SK-N-SH treated with all-trans-retinoic acid at 6 μM for 48 hours (cell line): ENCODE results near the gene GTPBP8.

Experiments
- ATAC-seq: fragments of 200-7000 bp; cut with Tn5 transposase; 3 replicates; pipeline ENCODE4 v1.9.1; 2020; ENCODE audit warnings: mild to moderate bottlenecking, moderate library complexity
- ARNTL ChIP-seq: fragments of 450-650 bp; formaldehyde crosslinking; IDR thresholded peaks from 2 replicates; pipeline ENCODE4 v1.5.0; 2020; ENCODE audit warnings: low read depth, mild to moderate bottlenecking, moderate library complexity, borderline replicate concordance
- BACH2 ChIP-seq: fragments of 250-450 bp; sonication (Bioruptor Pico); IDR thresholded peaks from 2 replicates; pipeline ENCODE4 v1.9.0; 2021; ENCODE audit warnings: mild to moderate bottlenecking, borderline replicate concordance
- CSDC2 ChIP-seq: fragments of 250-450 bp; sonication (Bioruptor Pico); IDR thresholded peaks from 2 replicates; pipeline ENCODE4 v1.5.0; 2020; ENCODE audit warnings: mild to moderate bottlenecking, moderate library complexity
- CSRNP3 ChIP-seq: fragments of 250-450 bp; sonication (Bioruptor Pico); IDR thresholded peaks from 2 replicates; pipeline ENCODE4 v1.5.1; 2021; ENCODE audit warnings: mild to moderate bottlenecking, moderate library complexity
- ESRRG ChIP-seq: fragments of 250-450 bp; sonication (Bioruptor Pico); IDR thresholded peaks from 2 replicates; pipeline ENCODE4 v1.6.1; 2021; ENCODE audit warnings: mild to moderate bottlenecking
- GLIS3 ChIP-seq: fragments of 250-450 bp; sonication (Bioruptor Pico); IDR thresholded peaks from 2 replicates; pipeline ENCODE4 v1.5.0; 2020; ENCODE audit warnings: mild to moderate bottlenecking, moderate library complexity
- ISL1 ChIP-seq: fragments of 250-450 bp; sonication (Bioruptor Pico); IDR thresholded peaks from 2 replicates; pipeline ENCODE4 v2.1.2; 2022; ENCODE audit warnings: mild to moderate bottlenecking, moderate library complexity
- OSR1 ChIP-seq: fragments of 250-450 bp; sonication (Bioruptor Pico); IDR thresholded peaks from 2 replicates; pipeline ENCODE4 v1.8.0; 2022; ENCODE audit warnings: moderate library complexity, mild to moderate bottlenecking, inconsistent platforms
- PPARA ChIP-seq: fragments of 250-450 bp; sonication (Bioruptor Pico); IDR thresholded peaks from 2 replicates; pipeline ENCODE4 v1.5.0; 2020; ENCODE audit warnings: mild to moderate bottlenecking, borderline replicate concordance
- RARB ChIP-seq: fragments of 250-450 bp; sonication (Bioruptor Pico); IDR thresholded peaks from 2 replicates; pipeline ENCODE4 v1.8.0; 2021; ENCODE audit warnings: mild to moderate bottlenecking, moderate library complexity
- SNAI2 ChIP-seq: fragments of 250-450 bp; sonication (Bioruptor Pico); IDR thresholded peaks from 2 replicates; pipeline ENCODE4 v1.5.0; 2020; ENCODE audit warnings: mild to moderate bottlenecking, moderate library complexity
- TCF4 ChIP-seq: fragments of 250-450 bp; sonication (Bioruptor Pico); IDR thresholded peaks from 2 replicates; pipeline ENCODE4 v1.8.0; 2021; ENCODE audit warnings: mild to moderate bottlenecking, moderate library complexity, borderline replicate concordance
- TOX ChIP-seq: fragments of 250-450 bp; sonication (Bioruptor Pico); IDR thresholded peaks from 2 replicates; pipeline ENCODE4 v1.8.0; 2021; ENCODE audit warnings: mild to moderate bottlenecking, moderate library complexity, borderline replicate concordance
- ZC3H10 ChIP-seq: fragments of 250-450 bp; sonication (Bioruptor Pico); IDR thresholded peaks from 2 replicates; pipeline ENCODE4 v1.5.1; 2021; ENCODE audit warnings: mild to moderate bottlenecking, moderate library complexity
- ZFP3 ChIP-seq: fragments of 250-450 bp; sonication (Bioruptor Pico); IDR thresholded peaks from 2 replicates; pipeline ENCODE4 v1.5.0; 2020; ENCODE audit warnings: mild to moderate bottlenecking, moderate library complexity
- ZNF565 ChIP-seq: fragments of 450-650 bp; formaldehyde crosslinking; conservative IDR thresholded peaks from 2 replicates; pipeline ENCODE4 v1.5.0; 2020; ENCODE audit warnings: low read depth, mild to moderate bottlenecking, moderate library complexity
- ZNF70 ChIP-seq: fragments of 450-650 bp; formaldehyde crosslinking; IDR thresholded peaks from 2 replicates; pipeline ENCODE4 v1.5.0; 2020; ENCODE audit warnings: mild to moderate bottlenecking, moderate library complexity
- ZNF8 ChIP-seq: fragments of 450-650 bp; formaldehyde crosslinking; IDR thresholded peaks from 2 replicates; pipeline ENCODE4 v1.5.0; 2020; ENCODE audit warnings: mild to moderate bottlenecking, moderate library complexity
- TF ChIP-seq, protein P1 (sequence below): fragments of 250-450 bp; sonication (Bioruptor Pico); IDR thresholded peaks from 2 replicates; pipeline ENCODE4 v1.8.0; 2020; ENCODE audit warnings: mild to moderate bottlenecking, moderate library complexity, borderline replicate concordance
- TF ChIP-seq, protein P2 (sequence below): fragments of 250-450 bp; sonication (Bioruptor Pico); IDR thresholded peaks from 2 replicates; pipeline ENCODE4 v1.5.1; 2020; ENCODE audit warnings: low read depth, mild to moderate bottlenecking, moderate library complexity
- TF ChIP-seq, protein P3 (sequence below): fragments of 250-450 bp; sonication (Bioruptor Pico); IDR thresholded peaks from 2 replicates; pipeline ENCODE4 v1.5.0; 2020; ENCODE audit warnings: mild to moderate bottlenecking, moderate library complexity
- TF ChIP-seq, protein P4 (sequence below): fragments of 250-450 bp; sonication (Bioruptor Pico); IDR thresholded peaks from 2 replicates; pipeline ENCODE4 v1.8.0; 2021; ENCODE audit warnings: low read depth, mild to moderate bottlenecking, moderate library complexity, borderline replicate concordance

GTPBP8 gene

DNA sequence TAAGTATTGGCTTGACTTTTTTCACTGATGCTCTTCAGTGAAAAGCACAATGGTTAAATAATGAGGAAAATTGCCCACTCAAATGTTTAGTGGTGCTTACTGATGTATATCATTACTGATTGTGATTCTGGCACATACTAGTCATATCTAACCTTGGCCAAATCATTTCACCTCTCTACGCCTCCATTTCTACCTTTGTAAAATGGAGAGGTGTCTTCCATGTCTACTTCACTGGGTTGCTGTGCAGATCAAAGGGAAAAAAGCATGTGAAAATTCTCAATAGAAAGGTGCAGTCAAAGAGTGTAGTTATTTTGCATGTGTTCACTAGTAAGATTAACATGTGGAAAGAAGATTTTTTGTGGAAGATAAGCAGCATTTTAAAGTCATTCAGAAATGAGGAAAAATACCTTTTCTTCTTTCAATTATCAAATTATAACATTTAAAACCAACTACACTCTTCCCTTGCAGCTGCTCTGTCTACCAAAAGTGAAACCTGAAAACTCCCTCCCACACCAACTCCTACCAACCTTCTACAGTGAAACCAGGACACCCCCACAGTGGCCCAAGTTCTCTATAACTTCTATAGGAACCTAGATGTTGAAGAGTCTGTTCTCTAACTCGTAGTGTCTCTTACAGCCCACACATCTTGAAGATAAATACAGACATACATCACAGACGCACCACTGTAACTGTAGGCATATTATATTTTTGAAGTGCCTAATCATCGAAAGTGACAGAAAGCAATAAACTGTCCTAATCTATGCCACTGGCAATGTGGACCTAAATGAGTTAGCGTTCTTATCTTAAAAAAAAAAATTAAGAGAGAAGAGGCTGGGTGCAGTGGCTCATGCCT is 17.2 kb upstream of the GTPBP8 start:
- ATAC-seq, result no peak
- TF ChIP-seq ZNF8 (CRISPR knock-in tag) (no peak), OSR1 (CRISPR knock-in tag) (no peak), TCF4 (CRISPR knock-in tag) (no peak), TOX (CRISPR knock-in tag) (no peak), GLIS3 (CRISPR knock-in tag) (no peak), ZNF565 (CRISPR knock-in tag) (no peak), ZFP3 (no peak), SNAI2 (CRISPR knock-in tag) (no peak), PPARA (no peak)

DNA sequence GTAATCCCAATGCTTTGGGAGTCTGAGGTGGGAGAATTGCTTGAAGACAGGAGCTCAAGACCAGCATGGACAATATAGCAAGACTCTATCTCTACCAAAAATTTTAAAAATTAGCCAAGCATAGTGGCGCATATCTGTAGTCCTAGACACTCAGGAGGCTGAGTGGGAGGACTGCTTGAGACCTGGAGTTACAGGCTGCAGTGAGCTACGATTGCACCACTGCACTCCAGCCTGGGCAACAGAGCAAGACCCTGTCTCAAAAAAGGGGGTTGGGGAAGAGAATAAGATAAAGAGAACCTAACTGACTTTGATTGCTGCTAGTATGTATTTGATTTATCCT is 16.6 kb upstream of the GTPBP8 start:
- ATAC-seq, result no peak

GRCh38 chr3:112974894-112975293 is 15.9 kb upstream of the GTPBP8 start, which contains the start of gene CD200R1:
Gene CD200R1 (minus strand): TSS chr3:112975103. CDS start chr3:112974857, 246 bp downstream.
- ATAC-seq, result no peak
- no peak for TF ChIP-seq PPARA
- TF ChIP-seq BACH2 (CRISPR knock-in tag), result no peak
- no peak for TF ChIP-seq ZNF565 (CRISPR knock-in tag)
- TF ChIP-seq ARNTL, result no peak
- no peak for TF ChIP-seq OSR1 (CRISPR knock-in tag)
- TF ChIP-seq CSRNP3 (CRISPR knock-in tag), result no peak
- no peak for TF ChIP-seq ISL1
- TF ChIP-seq ESRRG (CRISPR knock-in tag), result no peak
- TF ChIP-seq CSDC2 (CRISPR knock-in tag), result no peak
- TF ChIP-seq, protein P1, sequence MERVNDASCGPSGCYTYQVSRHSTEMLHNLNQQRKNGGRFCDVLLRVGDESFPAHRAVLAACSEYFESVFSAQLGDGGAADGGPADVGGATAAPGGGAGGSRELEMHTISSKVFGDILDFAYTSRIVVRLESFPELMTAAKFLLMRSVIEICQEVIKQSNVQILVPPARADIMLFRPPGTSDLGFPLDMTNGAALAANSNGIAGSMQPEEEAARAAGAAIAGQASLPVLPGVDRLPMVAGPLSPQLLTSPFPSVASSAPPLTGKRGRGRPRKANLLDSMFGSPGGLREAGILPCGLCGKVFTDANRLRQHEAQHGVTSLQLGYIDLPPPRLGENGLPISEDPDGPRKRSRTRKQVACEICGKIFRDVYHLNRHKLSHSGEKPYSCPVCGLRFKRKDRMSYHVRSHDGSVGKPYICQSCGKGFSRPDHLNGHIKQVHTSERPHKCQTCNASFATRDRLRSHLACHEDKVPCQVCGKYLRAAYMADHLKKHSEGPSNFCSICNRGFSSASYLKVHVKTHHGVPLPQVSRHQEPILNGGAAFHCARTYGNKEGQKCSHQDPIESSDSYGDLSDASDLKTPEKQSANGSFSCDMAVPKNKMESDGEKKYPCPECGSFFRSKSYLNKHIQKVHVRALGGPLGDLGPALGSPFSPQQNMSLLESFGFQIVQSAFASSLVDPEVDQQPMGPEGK (CRISPR knock-in tag), result no peak
- TF ChIP-seq RARB, result no peak
- no peak for TF ChIP-seq ZNF70 (CRISPR knock-in tag)
- no peak for TF ChIP-seq ZC3H10
- no peak for TF ChIP-seq TCF4 (CRISPR knock-in tag)
- TF ChIP-seq, protein P2, sequence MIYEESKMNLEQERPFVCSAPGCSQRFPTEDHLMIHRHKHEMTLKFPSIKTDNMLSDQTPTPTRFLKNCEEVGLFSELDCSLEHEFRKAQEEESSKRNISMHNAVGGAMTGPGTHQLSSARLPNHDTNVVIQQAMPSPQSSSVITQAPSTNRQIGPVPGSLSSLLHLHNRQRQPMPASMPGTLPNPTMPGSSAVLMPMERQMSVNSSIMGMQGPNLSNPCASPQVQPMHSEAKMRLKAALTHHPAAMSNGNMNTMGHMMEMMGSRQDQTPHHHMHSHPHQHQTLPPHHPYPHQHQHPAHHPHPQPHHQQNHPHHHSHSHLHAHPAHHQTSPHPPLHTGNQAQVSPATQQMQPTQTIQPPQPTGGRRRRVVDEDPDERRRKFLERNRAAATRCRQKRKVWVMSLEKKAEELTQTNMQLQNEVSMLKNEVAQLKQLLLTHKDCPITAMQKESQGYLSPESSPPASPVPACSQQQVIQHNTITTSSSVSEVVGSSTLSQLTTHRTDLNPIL (CRISPR knock-in tag), result no peak
- TF ChIP-seq, protein P3, sequence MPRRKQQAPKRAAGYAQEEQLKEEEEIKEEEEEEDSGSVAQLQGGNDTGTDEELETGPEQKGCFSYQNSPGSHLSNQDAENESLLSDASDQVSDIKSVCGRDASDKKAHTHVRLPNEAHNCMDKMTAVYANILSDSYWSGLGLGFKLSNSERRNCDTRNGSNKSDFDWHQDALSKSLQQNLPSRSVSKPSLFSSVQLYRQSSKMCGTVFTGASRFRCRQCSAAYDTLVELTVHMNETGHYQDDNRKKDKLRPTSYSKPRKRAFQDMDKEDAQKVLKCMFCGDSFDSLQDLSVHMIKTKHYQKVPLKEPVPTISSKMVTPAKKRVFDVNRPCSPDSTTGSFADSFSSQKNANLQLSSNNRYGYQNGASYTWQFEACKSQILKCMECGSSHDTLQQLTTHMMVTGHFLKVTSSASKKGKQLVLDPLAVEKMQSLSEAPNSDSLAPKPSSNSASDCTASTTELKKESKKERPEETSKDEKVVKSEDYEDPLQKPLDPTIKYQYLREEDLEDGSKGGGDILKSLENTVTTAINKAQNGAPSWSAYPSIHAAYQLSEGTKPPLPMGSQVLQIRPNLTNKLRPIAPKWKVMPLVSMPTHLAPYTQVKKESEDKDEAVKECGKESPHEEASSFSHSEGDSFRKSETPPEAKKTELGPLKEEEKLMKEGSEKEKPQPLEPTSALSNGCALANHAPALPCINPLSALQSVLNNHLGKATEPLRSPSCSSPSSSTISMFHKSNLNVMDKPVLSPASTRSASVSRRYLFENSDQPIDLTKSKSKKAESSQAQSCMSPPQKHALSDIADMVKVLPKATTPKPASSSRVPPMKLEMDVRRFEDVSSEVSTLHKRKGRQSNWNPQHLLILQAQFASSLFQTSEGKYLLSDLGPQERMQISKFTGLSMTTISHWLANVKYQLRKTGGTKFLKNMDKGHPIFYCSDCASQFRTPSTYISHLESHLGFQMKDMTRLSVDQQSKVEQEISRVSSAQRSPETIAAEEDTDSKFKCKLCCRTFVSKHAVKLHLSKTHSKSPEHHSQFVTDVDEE (CRISPR knock-in tag), result no peak

More for the DNA sequence above, 16.6 kb upstream of the GTPBP8 start:
- TF ChIP-seq ZNF70 (CRISPR knock-in tag) (no peak), CSDC2 (CRISPR knock-in tag) (no peak), OSR1 (CRISPR knock-in tag) (no peak), SNAI2 (CRISPR knock-in tag) (no peak), ZNF8 (CRISPR knock-in tag) (no peak), ESRRG (CRISPR knock-in tag) (no peak), ISL1 (no peak), RARB (no peak), TOX (CRISPR knock-in tag) (no peak), ZC3H10 (no peak), PPARA (no peak), ARNTL (no peak)
- TF ChIP-seq, protein P4, sequence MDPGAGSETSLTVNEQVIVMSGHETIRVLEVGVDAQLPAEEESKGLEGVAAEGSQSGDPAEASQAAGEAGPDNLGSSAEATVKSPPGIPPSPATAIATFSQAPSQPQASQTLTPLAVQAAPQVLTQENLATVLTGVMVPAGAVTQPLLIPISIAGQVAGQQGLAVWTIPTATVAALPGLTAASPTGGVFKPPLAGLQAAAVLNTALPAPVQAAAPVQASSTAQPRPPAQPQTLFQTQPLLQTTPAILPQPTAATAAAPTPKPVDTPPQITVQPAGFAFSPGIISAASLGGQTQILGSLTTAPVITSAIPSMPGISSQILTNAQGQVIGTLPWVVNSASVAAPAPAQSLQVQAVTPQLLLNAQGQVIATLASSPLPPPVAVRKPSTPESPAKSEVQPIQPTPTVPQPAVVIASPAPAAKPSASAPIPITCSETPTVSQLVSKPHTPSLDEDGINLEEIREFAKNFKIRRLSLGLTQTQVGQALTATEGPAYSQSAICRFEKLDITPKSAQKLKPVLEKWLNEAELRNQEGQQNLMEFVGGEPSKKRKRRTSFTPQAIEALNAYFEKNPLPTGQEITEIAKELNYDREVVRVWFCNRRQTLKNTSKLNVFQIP (CRISPR knock-in tag), result no peak
- TF ChIP-seq, protein P2 (CRISPR knock-in tag), result no peak
